ENCODE measurements around the gene MPHOSPH10.

GRCh38 chr2:71117063-71117462 is 13.4 kb upstream of the MPHOSPH10 start:
- TF ChIP-seq CTCF (conservative IDR thresholded peaks at IDR 0.05; ENCODE audit: low read length) = no peak
- TF ChIP-seq EZH2phosphoT487 (IDR thresholded peaks at IDR 0.05; ENCODE audit: borderline replicate concordance) = no peak
